Measurements from ENCODE around the gene ACOX3.

GRCh38 chr4:8364848-8365350 lies 75.6 kb downstream of the ACOX3 start:
- no peak for TF ChIP-seq TEAD4 (IDR thresholded peaks at IDR 0.05; ENCODE audit: low read depth, low read length)
- TF ChIP-seq SIN3A (conservative IDR thresholded peaks at IDR 0.05 in 1 of 2, IDR thresholded peaks at IDR 0.05 in 1 of 2; ENCODE audit: low read depth in 1 of 2, low read length in 2 of 2): no peak
- TF ChIP-seq CTCF (IDR thresholded peaks at IDR 0.05; ENCODE audit: control extremely low read depth in 1 of 3, insufficient read depth in 1 of 3, low read depth in 1 of 3, low read length in 3 of 3): no peak
- no peak for TF ChIP-seq USF2 (IDR thresholded peaks at IDR 0.05; ENCODE audit: low read length)
- TF ChIP-seq CHD1 (IDR thresholded peaks at IDR 0.05; ENCODE audit: low read depth, low read length): no peak
- no peak for TF ChIP-seq YY1 (IDR thresholded peaks at IDR 0.05; ENCODE audit: low read depth, low read length)
- no peak for TF ChIP-seq RNF2 (IDR thresholded peaks at IDR 0.05; ENCODE audit: borderline replicate concordance, low read depth, low read length, missing control alignments, poor library complexity, severe bottlenecking)
